NCI-H82 treated with DMSO at 0.1 percent for 48 hours (cell line): ENCODE results near the gene P2RX3.
A peak's percentile ranks its signal among the peaks of the same experiment; 100 is the strongest.
"Not testable (repeated sequence)": the region's sequence is repeated elsewhere in the genome, so short reads cannot be mapped to it uniquely, and the experiment has no call there.

Experiments used
- DNase-seq: peaks from one replicate; lab custom pipeline; 2025; ENCODE audit not compliant: unreplicated experiment; lab: John Stamatoyannopoulos, UW

P2RX3 gene

GRCh38 chr11:57338142-57338541, at the start of gene P2RX3:
TSS of gene P2RX3 (plus strand) at chr11:57338352. CDS start at chr11:57338551, 199 bp downstream.
- no peak for DNase-seq

GRCh38 chr11:57288771-57289579, 49.2 kb upstream of the P2RX3 start:
- no peak for DNase-seq

GRCh38 chr11:57290288-57290687, 47.9 kb upstream of the P2RX3 start:
- DNase-seq, result no peak

- DNase-seq, result no peak
Measured at GRCh38 chr11:57294225-57295131, 43.7 kb upstream of the P2RX3 start.

- DNase-seq, result not testable (repeated sequence)
Measured at GRCh38 chr11:57296205-57296604, 41.9 kb upstream of the P2RX3 start.

- no peak for DNase-seq
Measured at GRCh38 chr11:57297221-57297620, 40.9 kb upstream of the P2RX3 start.

GRCh38 chr11:57299150-57299737, 38.9 kb upstream of the P2RX3 start:
- DNase-seq, result no peak

- DNase-seq, result no peak
Measured at GRCh38 chr11:57300785-57301184, 37.4 kb upstream of the P2RX3 start.

GRCh38 chr11:57301711-57302423, 36.3 kb upstream of the P2RX3 start:
- DNase-seq, result no peak

GRCh38 chr11:57302489-57302888, 35.7 kb upstream of the P2RX3 start:
- DNase-seq, result no peak

- no peak for DNase-seq
Measured at GRCh38 chr11:57303280-57303989, 34.7 kb upstream of the P2RX3 start.

GRCh38 chr11:57303990-57304579, 34.1 kb upstream of the P2RX3 start:
- DNase-seq, result peak; percentile 88

- DNase-seq, result no peak
Measured at GRCh38 chr11:57305523-57305922, 32.6 kb upstream of the P2RX3 start.

- DNase-seq, result no peak
Measured at GRCh38 chr11:57306161-57306876, 31.8 kb upstream of the P2RX3 start.

- no peak for DNase-seq
Measured at GRCh38 chr11:57306940-57307565, 31.1 kb upstream of the P2RX3 start.

GRCh38 chr11:57307666-57308270, 30.4 kb upstream of the P2RX3 start:
- DNase-seq, result no peak

- no peak for DNase-seq
Measured at GRCh38 chr11:57308426-57309060, 29.6 kb upstream of the P2RX3 start.
